BJ (cell line): Measurements from ENCODE around the gene RNF114. TPM values are rescaled to one million over a fixed set of nuclear protein-coding genes. Genes with fewer than 3 reads are reported as not detected.

Experiments used
- CTCF ChIA-PET: fragments of 350-600 bp; formaldehyde crosslinking; extraction: SDS; loops from one replicate; lab custom pipeline; 2021; ENCODE audit warnings: antibody characterized with exemption, inconsistent platforms; lab: Yijun Ruan, JAX
- POLR2A ChIA-PET: fragments of 300-600 bp; sonication (Branson Sonifier 250); formaldehyde crosslinking; extraction: SDS; loops from one replicate; lab custom pipeline; 2021; ENCODE audit warnings: antibody characterized with exemption; lab: Charles Lee
- DNase-seq: peaks from one replicate; pipeline ENCODE4 v3.0.0-alpha.2; 2011; ENCODE audit warnings: low read depth
- H3K27me3 ChIP-seq: 2 replicates; pipeline ENCODE4 v1.6.0; 2011; ENCODE audit warnings: low read length; ENCODE audit not compliant: control insufficient read depth, insufficient read depth
- H3K36me3 ChIP-seq: 2 replicates; pipeline ENCODE4 v1.5.1; 2011; ENCODE audit warnings: low read length; ENCODE audit not compliant: control insufficient read depth, insufficient read depth
- H3K4me3 ChIP-seq: 2 replicates; pipeline ENCODE4 v1.5.1; 2011; ENCODE audit warnings: low read depth, mild to moderate bottlenecking, control low read depth, low read length
- polyA plus RNA-seq: library from polyadenylated mRNA; depleted of rRNA; stranded (reverse); fragments of >200 nt; gene quantifications from 2 replicates; pipeline ENCODE4 v1.2.3, GENCODE V29; 2011
- TF ChIP-seq, protein P1 (sequence below): IDR thresholded peaks from 2 replicates; pipeline ENCODE4 v1.5.1; 2011; ENCODE audit warnings: low read depth, mild to moderate bottlenecking, control low read depth, inconsistent platforms, low read length, moderate library complexity; ENCODE audit not compliant: insufficient read depth

RNF114 gene
- polyA plus RNA-seq, 1 experiment = 53.6 TPM

DNA sequence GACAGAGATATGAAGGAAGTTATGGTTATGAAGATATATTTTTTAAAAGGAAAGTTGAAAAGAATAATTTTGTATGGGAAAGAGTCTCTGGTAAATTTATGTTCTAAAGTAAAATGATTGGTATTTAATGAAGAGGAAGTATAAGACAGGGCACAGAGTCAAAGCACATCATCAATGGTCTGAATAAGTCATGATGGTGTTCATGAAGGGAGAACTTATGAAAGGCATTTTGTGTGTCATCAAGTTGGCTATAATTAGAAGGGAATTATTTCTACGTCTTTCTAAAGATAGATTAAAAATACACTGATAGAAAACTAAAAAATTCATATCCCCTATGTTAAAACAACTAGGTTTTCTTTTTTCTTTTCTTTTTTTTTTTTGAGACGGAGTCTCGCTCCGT, 25.2 kb downstream of the RNF114 start:
- POLR2A ChIA-PET = no interaction called here
- CTCF ChIA-PET = no interaction called here
- TF ChIP-seq, protein P1, sequence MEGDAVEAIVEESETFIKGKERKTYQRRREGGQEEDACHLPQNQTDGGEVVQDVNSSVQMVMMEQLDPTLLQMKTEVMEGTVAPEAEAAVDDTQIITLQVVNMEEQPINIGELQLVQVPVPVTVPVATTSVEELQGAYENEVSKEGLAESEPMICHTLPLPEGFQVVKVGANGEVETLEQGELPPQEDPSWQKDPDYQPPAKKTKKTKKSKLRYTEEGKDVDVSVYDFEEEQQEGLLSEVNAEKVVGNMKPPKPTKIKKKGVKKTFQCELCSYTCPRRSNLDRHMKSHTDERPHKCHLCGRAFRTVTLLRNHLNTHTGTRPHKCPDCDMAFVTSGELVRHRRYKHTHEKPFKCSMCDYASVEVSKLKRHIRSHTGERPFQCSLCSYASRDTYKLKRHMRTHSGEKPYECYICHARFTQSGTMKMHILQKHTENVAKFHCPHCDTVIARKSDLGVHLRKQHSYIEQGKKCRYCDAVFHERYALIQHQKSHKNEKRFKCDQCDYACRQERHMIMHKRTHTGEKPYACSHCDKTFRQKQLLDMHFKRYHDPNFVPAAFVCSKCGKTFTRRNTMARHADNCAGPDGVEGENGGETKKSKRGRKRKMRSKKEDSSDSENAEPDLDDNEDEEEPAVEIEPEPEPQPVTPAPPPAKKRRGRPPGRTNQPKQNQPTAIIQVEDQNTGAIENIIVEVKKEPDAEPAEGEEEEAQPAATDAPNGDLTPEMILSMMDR = no peak
- H3K36me3 ChIP-seq = peaks cover 12% of the 10 kb centered on the region
- no peaks in the 10 kb centered on the region for H3K27me3 ChIP-seq
- H3K4me3 ChIP-seq = no peak overlapping the region
- no peak for DNase-seq

DNA sequence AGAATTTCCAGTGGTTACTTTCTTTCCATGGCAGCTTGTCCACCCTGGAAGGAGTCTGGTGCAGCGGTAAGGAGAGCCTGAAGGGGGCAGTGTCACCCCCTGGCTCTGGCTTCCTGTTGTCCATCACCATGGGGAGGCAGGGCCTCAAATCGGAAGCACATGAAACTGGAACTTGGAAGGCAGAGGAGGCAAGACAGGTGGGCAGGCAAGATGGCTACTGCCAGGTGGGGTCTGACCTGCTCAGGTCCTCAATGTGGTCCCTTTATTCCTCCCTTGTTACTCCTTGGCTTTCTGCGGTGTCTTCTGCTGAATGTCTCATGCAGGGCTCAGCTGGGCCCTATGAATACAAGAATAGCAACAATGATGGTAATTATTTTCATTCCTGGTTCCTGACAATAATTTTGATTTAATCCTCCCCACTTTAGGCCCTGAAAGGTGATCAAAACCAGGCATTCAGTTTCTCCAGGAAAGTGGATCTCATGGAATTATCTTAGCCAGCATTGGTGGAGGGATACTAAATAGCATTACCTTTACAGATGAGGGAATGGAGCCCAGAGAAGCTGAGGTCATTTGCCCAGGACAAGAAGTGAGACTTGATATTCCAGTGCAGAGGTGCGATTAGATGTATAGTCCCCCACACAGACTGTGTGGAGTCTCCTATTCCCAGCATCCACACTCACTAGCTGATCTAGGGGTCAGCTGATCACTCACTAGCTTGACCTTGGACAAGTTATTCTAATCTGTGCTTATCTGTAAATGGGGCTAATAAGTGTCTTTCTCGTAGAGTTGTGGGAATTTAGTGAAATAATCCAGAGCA, 29.0 kb downstream of the RNF114 start:
- Histone ChIP-seq H3K27me3 (no peaks in the 10 kb centered on the region), H3K36me3 (peaks cover 5% of the 10 kb centered on the region; the same call in 1 of the 2 replicates), H3K4me3 (no peak overlapping the region)
- ChIA-PET CTCF (interaction anchor here (0.8 to 2.0 kb wide), 8 partner anchors 9 to 204 kb away, joined by 3 to 12 read pairs (median 6); no protein-coding TSS in a partner anchor), POLR2A (no interaction called here)
- no peak for DNase-seq
- TF ChIP-seq, protein P1 = peak; percentile 64

- CTCF ChIA-PET = interaction anchor here (0.8 to 2.0 kb wide), 10 partner anchors 8 to 203 kb away, joined by 3 to 12 read pairs (median 4); no protein-coding TSS in a partner anchor
- POLR2A ChIA-PET = no interaction called here
- Histone ChIP-seq H3K36me3 (peaks cover 5% of the 10 kb centered on the region; the same call in 1 of the 2 replicates), H3K4me3 (no peak overlapping the region), H3K27me3 (no peaks in the 10 kb centered on the region)
- no peak for DNase-seq
- TF ChIP-seq, protein P1 = no peak
Measured at GRCh38 chr20:49965781-49966305, 29.6 kb downstream of the RNF114 start.

DNA sequence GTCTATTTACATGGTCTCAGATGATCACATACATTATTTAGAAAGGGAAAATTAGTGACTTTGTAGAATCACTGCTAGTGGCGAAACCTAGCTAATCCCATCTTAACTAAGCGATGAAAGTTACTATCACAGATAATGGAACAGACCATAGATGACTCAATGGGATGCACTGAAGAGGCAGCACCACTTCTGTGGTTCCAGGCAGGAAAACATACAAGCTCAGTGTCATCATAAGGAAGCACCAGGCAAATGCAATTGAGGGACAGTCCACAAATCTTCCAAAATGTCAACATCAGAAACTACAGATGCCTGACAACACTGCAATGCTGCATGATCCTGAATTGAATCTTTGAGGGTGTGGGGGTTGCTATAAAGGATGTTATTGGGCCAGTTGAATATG, 30.7 kb downstream of the RNF114 start:
- ChIA-PET CTCF (interaction anchor here (0.8 to 2.0 kb wide), 4 partner anchors 12 to 117 kb away, joined by 3 to 12 read pairs (median 4); no protein-coding TSS in a partner anchor), POLR2A (no interaction called here)
- peaks cover 5% of the 10 kb centered on the region; the same call in 1 of the 2 replicates for H3K36me3 ChIP-seq
- no peaks in the 10 kb centered on the region for H3K27me3 ChIP-seq
- TF ChIP-seq, protein P1 = no peak
- no peak for DNase-seq
- H3K4me3 ChIP-seq = no peak overlapping the region

DNA sequence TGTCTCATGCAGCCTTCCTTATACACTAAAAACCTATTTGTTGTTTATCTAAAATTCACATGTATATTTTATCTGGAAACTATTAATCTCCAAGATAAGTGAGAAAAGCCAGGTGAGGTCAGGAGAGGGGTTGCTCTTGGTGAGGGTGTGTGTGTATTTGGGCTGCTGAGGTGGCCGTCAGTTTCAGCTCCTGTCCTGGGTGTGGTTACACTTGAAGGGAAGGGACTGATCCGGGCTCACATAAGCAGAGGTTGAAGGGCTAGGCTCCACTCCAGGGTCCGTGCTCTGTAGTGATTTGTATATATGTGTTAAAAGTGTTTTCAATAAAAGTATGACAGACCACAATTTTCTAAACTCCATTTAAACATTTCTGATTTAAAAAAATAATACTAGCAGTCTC, 33.0 kb downstream of the RNF114 start:
- Histone ChIP-seq H3K4me3 (no peak overlapping the region), H3K36me3 (peaks cover 5% of the 10 kb centered on the region; the same call in 1 of the 2 replicates), H3K27me3 (no peaks in the 10 kb centered on the region)
- DNase-seq = no peak
- TF ChIP-seq, protein P1 = no peak
- ChIA-PET CTCF (interaction anchor here (1.6 to 16.8 kb wide), 3 partner anchors 10 to 99 kb away, joined by 3 to 590 read pairs (median 22); no protein-coding TSS in a partner anchor), POLR2A (no interaction called here)
